Thyroid gland (tissue), 4 donors: Measurements from ENCODE around the gene CFAP97.

Experiments
- POLR2A ChIP-seq, 2 donors: fragments of 450-650 bp; IDR thresholded peaks; one replicate each; pipeline ENCODE4 v1.6.1; 2017; ENCODE audit warnings: antibody characterized with exemption in 2 of 2, mild to moderate bottlenecking in 2 of 2, moderate library complexity in 1 of 2
- TF ChIP-seq, protein P1 (sequence below), 6 experiments: fragments of 200-600 bp in 3 of 6; fragments of 450-650 bp in 3 of 6; sonication (generic) in 3 of 6; IDR thresholded peaks; one replicate each; pipeline ENCODE4 v1.5.1; 2016 to 2019; ENCODE audit warnings: antibody characterized with exemption in 6 of 6, mild to moderate bottlenecking in 2 of 6, inconsistent platforms in 1 of 6, moderate library complexity in 1 of 6

DNA sequence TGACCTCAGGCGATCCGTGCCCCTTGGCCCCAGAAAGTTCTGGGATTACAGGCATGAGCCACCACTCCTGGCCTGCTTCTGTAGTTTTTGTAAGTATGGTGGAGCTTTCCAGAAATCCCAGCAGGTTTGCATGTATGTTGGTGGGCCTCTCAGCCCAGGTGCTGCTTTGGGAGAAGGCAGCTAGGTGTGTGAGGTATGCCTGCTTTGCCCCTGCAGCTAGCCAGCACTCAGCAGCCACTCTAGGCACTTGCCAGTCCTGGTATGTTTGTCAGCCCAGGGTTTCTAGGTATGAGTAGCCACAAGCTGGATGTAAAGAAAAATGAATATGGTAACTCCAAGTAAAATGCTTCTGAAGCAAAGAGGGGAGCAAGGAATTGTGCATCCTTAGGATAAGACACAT lies 14.5 kb upstream of the CFAP97 start:
- TF ChIP-seq, protein P1, sequence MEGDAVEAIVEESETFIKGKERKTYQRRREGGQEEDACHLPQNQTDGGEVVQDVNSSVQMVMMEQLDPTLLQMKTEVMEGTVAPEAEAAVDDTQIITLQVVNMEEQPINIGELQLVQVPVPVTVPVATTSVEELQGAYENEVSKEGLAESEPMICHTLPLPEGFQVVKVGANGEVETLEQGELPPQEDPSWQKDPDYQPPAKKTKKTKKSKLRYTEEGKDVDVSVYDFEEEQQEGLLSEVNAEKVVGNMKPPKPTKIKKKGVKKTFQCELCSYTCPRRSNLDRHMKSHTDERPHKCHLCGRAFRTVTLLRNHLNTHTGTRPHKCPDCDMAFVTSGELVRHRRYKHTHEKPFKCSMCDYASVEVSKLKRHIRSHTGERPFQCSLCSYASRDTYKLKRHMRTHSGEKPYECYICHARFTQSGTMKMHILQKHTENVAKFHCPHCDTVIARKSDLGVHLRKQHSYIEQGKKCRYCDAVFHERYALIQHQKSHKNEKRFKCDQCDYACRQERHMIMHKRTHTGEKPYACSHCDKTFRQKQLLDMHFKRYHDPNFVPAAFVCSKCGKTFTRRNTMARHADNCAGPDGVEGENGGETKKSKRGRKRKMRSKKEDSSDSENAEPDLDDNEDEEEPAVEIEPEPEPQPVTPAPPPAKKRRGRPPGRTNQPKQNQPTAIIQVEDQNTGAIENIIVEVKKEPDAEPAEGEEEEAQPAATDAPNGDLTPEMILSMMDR (IDR thresholded peaks at IDR 0.05) = no peak
- TF ChIP-seq POLR2A (IDR thresholded peaks at IDR 0.05) = no peak
